Ishikawa (cell line): Measurements from ENCODE around the gene ID3.

Source experiments
- CREB1 ChIP-seq: IDR thresholded peaks from 2 replicates; pipeline ENCODE4 v1.6.1; 2012; ENCODE audit warnings: low read depth
- EGR1 ChIP-seq: IDR thresholded peaks from 2 replicates; pipeline ENCODE4 v1.6.1; 2012
- EP300 ChIP-seq: IDR thresholded peaks from 2 replicates; pipeline ENCODE4 v1.6.1; 2012; ENCODE audit warnings: borderline replicate concordance
- MAX ChIP-seq: IDR thresholded peaks from 2 replicates; pipeline ENCODE4 v1.6.1; 2012
- RAD21 ChIP-seq: IDR thresholded peaks from 2 replicates; pipeline ENCODE4 v1.6.1; 2012; ENCODE audit warnings: low read depth
- REST ChIP-seq: IDR thresholded peaks from 2 replicates; pipeline ENCODE4 v1.6.1; 2012; ENCODE audit warnings: low read depth, mild to moderate bottlenecking
- TAF1 ChIP-seq: IDR thresholded peaks from 2 replicates; pipeline ENCODE4 v1.6.1; 2012; ENCODE audit warnings: low read depth, mild to moderate bottlenecking
- TEAD4 ChIP-seq: IDR thresholded peaks from 2 replicates; pipeline ENCODE4 v1.6.1; 2012
- YY1 ChIP-seq: IDR thresholded peaks from 2 replicates; pipeline ENCODE4 v1.6.1; 2012; ENCODE audit warnings: low read depth
- ZBTB7A ChIP-seq: IDR thresholded peaks from 2 replicates; pipeline ENCODE4 v1.6.1; 2012; ENCODE audit warnings: low read depth
- TF ChIP-seq, protein P1 (sequence below): IDR thresholded peaks from 2 replicates; pipeline ENCODE4 v1.6.1; 2012

- TF ChIP-seq YY1 (no peak), REST (no peak), MAX (no peak), TEAD4 (no peak), RAD21 (no peak), CREB1 (no peak), ZBTB7A (no peak), EP300 (no peak), TAF1 (no peak), EGR1 (no peak)
- TF ChIP-seq, protein P1, sequence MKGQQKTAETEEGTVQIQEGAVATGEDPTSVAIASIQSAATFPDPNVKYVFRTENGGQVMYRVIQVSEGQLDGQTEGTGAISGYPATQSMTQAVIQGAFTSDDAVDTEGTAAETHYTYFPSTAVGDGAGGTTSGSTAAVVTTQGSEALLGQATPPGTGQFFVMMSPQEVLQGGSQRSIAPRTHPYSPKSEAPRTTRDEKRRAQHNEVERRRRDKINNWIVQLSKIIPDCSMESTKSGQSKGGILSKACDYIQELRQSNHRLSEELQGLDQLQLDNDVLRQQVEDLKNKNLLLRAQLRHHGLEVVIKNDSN = no peak
Observed at GRCh38 chr1:23585321-23586022, 26.2 kb upstream of the ID3 start.
